GM12878 (cell line): Measurements from ENCODE around the gene IL1RAPL1. TPM values are rescaled to one million over a fixed set of nuclear protein-coding genes. Genes with fewer than 3 reads are reported as not detected.

Source experiments
- CHD2 ChIP-seq: IDR thresholded peaks from 2 replicates; pipeline ENCODE4 v1.6.1; 2011; ENCODE audit warnings: low read depth, low read length, improper control_type of control experiment, borderline replicate concordance
- IRF3 ChIP-seq: fragments of 450-650 bp; IDR thresholded peaks from 2 replicates; pipeline ENCODE4 v1.6.1; 2014; ENCODE audit warnings: mild to moderate bottlenecking
- MTA2 ChIP-seq: fragments of 450-650 bp; IDR thresholded peaks from 2 replicates; pipeline ENCODE4 v1.6.1; 2016; ENCODE audit warnings: low read depth, mild to moderate bottlenecking, moderate library complexity
- RELB ChIP-seq: fragments of 450-650 bp; IDR thresholded peaks from 2 replicates; pipeline ENCODE4 v1.6.1; 2017; ENCODE audit warnings: low read depth, mild to moderate bottlenecking, moderate library complexity
- polyA plus RNA-seq, 11 experiments: library from polyadenylated mRNA; depleted of rRNA in 4 of 11; unstranded in 6 of 11; stranded (reverse) in 5 of 11; fragments of >200 nt; fragmentation: Nextera tagmentation in 4 of 11; fragmentation: Illumina TruSeq in 1 of 11; extraction: Ambion mirVana in 4 of 11; extraction: Trizol in 1 of 11; gene quantifications; 1 replicate in 1 of 11; 2 replicates in 10 of 11; pipeline versions ENCODE4 v1.2.1 to v1.2.3, GENCODE V29; 2011 to 2016; ENCODE audit warnings: inconsistent platforms in 2 of 11, missing spikeins in 2 of 11, low read depth in 1 of 11
- total RNA-seq, 4 experiments: library from RNA; depleted of rRNA in 3 of 4; stranded (reverse); fragments of >200 nt in 3 of 4; fragmentation: Illumina TruSeq in 1 of 4; extraction: Trizol in 1 of 4; gene quantifications; 2 replicates each; pipeline versions ENCODE4 v1.2.1 to v1.2.3, GENCODE V29; 2013 to 2021
- TF ChIP-seq, protein P1 (sequence below): fragments of 450-650 bp; formaldehyde crosslinking; IDR thresholded peaks from 2 replicates; pipeline ENCODE4 v1.5.0; 2022; ENCODE audit warnings: mild to moderate bottlenecking, missing genetic modification characterization
- TF ChIP-seq, protein P2 (sequence below): IDR thresholded peaks from 2 replicates; pipeline ENCODE4 v1.6.1; 2011; ENCODE audit warnings: borderline replicate concordance, low read depth, mild to moderate bottlenecking, moderate library complexity, low read length; ENCODE audit not compliant: insufficient read depth, poor library complexity, severe bottlenecking

IL1RAPL1 gene
- total and polyA plus RNA-seq, 10 of the 15 experiments (the other 5 are each of a cell fraction or from before 2014, with no cell fraction given), result not detected

- TF ChIP-seq CHD2, result no peak
- TF ChIP-seq, protein P1, sequence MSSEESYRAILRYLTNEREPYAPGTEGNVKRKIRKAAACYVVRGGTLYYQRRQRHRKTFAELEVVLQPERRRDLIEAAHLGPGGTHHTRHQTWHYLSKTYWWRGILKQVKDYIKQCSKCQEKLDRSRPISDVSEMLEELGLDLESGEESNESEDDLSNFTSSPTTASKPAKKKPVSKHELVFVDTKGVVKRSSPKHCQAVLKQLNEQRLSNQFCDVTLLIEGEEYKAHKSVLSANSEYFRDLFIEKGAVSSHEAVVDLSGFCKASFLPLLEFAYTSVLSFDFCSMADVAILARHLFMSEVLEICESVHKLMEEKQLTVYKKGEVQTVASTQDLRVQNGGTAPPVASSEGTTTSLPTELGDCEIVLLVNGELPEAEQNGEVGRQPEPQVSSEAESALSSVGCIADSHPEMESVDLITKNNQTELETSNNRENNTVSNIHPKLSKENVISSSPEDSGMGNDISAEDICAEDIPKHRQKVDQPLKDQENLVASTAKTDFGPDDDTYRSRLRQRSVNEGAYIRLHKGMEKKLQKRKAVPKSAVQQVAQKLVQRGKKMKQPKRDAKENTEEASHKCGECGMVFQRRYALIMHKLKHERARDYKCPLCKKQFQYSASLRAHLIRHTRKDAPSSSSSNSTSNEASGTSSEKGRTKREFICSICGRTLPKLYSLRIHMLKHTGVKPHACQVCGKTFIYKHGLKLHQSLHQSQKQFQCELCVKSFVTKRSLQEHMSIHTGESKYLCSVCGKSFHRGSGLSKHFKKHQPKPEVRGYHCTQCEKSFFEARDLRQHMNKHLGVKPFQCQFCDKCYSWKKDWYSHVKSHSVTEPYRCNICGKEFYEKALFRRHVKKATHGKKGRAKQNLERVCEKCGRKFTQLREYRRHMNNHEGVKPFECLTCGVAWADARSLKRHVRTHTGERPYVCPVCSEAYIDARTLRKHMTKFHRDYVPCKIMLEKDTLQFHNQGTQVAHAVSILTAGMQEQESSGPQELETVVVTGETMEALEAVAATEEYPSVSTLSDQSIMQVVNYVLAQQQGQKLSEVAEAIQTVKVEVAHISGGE, result no peak
- TF ChIP-seq IRF3, result no peak
- TF ChIP-seq, protein P2, sequence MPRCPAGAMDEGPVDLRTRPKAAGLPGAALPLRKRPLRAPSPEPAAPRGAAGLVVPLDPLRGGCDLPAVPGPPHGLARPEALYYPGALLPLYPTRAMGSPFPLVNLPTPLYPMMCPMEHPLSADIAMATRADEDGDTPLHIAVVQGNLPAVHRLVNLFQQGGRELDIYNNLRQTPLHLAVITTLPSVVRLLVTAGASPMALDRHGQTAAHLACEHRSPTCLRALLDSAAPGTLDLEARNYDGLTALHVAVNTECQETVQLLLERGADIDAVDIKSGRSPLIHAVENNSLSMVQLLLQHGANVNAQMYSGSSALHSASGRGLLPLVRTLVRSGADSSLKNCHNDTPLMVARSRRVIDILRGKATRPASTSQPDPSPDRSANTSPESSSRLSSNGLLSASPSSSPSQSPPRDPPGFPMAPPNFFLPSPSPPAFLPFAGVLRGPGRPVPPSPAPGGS, result no peak
- TF ChIP-seq RELB, result no peak
- no peak for TF ChIP-seq MTA2
Observed at GRCh38 chrX:28880136-28880535, 292.9 kb downstream of the IL1RAPL1 start (continued).
